HK-2 (cell line): ENCODE data around the gene ABCG1.
"Not testable (repeated sequence)": the region's sequence is repeated elsewhere in the genome, so short reads cannot be mapped to it uniquely, and the experiment has no call there.

Experiments
- DNase-seq: peaks from one replicate; pipeline ENCODE4 v3.0.0-alpha.2; 2018; ENCODE audit not compliant: unreplicated experiment

ABCG1 gene

DNA sequence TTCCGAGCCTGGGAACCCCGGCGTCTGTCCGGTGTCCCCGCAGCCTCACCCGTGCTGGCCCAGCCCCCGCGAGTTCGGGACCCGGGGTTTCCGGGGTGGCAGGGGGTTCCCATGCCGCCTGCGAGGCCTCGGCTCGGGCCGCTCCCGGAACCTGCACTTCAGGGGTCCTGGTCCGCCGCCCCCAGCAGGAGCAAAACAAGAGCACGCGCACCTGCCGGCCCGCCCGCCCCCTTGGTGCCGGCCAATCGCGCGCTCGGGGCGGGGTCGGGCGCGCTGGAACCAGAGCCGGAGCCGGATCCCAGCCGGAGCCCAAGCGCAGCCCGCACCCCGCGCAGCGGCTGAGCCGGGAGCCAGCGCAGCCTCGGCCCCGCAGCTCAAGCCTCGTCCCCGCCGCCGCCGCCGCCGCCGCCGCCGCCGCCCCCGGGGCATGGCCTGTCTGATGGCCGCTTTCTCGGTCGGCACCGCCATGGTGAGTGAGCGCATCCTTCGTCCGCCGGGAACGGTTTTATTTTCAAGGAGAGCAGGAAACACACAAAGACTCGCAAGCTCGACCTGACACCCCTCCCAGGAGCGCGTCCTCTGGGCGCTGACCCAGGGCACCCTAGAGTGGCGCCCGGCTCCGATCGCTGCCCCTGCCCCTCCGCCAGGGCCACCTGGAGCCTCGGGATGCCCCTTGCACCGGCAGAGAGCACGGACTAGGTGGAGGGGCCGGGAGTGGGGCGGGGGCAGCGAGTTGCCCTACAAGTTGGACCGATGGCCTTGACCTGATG lies at the start of gene ABCG1:
TSS of gene ABCG1 (plus strand) at position 305 of the 770 bp plus-strand sequence. CDS start at position 428, 123 bp downstream.
- no peak for DNase-seq

DNA sequence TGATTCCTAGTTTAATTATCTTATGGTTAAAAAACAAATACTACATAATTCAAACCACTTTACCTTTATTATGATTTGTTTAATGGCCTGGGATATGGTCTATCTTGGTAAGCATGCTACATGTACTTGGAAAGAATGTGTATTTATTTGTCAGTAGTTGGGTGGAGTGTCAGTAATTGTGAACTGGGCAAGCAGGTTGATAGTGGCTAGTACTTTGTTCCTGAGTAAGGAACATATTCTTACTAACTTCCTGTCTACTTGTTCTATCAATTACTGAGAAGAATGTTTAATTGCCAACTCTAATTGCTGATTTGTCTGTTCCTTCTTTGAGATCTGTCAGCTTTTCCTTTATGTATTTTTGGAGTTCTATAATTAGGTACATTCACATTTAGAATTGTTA lies 49.2 kb upstream of the ABCG1 start:
- no peak for DNase-seq

DNA sequence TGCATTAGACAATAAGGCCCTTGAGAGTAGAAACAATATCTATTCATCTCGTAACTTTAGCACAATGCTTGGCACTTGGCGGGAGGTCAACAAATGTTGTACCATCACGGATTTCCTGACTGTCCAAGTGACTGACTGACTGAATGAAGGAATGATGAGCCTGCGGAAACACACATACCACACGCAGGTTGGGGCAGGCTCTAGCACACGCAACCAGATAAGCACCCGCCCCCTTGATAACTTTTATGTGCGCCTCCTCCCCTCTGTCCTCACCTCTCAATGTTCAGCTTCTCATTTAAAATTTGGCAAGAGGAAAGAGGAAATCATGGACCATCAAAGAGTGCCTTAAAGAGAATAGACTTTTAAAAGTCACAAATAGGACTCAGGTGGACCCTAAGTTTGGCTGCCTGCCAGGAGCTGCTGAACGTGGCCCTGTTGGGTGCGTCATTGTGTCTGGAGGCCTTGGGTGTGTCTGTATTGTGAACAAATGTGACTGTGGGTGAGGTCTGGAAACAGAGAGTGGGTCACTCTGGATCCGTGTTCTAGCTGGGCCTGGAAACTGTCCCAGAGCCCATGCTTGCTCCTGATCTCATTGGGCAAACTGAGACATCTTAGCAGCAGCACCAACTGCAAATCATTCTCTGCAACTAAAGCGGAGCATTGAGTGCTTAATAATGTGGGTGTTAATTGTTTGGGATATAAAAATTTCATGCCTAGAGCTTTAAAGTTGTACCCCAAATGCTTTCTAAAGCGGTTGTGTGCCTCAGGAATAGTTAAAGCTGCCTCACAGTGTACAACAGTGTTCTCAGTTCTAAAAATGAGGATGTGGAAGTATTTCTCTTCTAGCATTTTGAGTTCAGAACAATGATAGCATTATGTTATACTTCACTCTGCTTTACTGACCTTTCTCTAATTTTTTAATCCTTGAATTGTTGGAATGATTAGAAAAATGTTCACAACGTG lies 47.6 kb upstream of the ABCG1 start:
- DNase-seq: no peak

- DNase-seq: no peak
These were observed 46.1 kb upstream of the ABCG1 start for GRCh38 chr21:42172596-42173483.

DNA sequence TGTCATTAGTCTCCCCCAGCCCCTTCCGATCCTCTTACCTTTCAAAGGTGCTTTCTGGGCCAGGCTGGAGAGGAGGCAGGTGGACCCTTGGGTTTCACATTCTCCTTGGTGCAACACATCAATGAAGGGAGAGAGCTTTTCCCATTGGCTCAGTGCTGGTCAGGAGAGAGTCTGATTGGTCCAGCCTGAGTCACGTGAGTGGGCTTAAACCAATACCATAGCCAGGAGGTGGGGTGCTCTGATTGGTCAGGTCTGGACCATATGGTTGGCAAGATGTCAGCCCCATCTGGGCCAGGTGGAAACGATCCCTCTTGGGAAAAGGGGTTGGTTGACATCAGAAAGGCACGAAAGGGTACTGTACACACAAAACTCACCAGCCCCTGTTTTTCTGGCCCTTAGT lies 44.8 kb upstream of the ABCG1 start:
- DNase-seq: no peak

DNA sequence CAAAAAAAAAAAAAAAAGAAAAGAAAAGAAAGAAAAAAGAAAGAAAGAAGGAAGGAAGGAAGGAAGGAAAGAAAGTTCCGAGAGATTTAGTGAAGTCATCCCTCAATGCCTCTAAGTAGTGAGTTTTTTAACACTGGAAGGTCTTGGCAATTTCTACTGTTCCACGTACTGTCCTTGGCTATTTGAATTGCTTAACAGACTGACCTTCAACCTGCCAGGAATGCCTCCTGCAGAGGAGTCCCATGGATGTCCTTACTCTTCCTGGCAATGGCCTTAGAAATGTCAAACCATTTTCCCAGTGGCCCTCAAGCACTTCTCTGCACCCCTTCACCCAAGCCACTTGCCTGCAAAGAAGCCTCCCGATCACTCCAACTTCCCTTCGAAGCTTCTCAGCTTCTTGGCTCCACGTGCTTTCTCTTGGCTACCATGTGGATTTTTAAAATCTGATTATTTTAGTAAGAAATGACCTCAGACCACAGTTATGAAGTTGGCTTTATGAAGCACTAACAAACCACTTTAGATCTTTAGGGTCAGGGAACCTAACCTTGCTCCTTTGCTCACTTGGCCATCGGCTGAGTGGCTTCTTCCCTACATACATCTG lies 43.7 kb upstream of the ABCG1 start:
- DNase-seq: no peak

DNA sequence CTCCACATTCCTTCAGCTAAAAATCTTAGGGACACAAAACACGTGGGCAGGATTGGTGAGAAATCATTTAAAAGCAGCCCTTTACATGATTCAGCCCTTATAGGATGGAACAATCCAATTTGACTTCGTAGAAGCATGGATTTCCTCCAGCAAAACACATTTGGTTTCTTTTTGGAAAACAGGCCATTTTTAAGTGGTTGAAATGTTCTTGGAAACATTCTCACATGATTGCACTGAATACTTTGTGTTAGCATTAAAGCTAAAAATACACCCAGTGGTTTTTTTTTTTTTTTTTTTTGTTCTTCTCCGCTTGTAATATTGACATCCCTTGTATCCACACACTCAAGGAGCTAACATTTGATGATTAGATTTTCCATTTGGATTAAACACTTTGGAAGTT lies 42.1 kb upstream of the ABCG1 start:
- DNase-seq: no peak

- no peak for DNase-seq
These were observed 39.6 kb upstream of the ABCG1 start for GRCh38 chr21:42179316-42179715.

GRCh38 chr21:42180001-42180400 lies 38.9 kb upstream of the ABCG1 start:
- DNase-seq: not testable (repeated sequence)

- DNase-seq: no peak
These were observed 36.1 kb upstream of the ABCG1 start for GRCh38 chr21:42182713-42183371.

DNA sequence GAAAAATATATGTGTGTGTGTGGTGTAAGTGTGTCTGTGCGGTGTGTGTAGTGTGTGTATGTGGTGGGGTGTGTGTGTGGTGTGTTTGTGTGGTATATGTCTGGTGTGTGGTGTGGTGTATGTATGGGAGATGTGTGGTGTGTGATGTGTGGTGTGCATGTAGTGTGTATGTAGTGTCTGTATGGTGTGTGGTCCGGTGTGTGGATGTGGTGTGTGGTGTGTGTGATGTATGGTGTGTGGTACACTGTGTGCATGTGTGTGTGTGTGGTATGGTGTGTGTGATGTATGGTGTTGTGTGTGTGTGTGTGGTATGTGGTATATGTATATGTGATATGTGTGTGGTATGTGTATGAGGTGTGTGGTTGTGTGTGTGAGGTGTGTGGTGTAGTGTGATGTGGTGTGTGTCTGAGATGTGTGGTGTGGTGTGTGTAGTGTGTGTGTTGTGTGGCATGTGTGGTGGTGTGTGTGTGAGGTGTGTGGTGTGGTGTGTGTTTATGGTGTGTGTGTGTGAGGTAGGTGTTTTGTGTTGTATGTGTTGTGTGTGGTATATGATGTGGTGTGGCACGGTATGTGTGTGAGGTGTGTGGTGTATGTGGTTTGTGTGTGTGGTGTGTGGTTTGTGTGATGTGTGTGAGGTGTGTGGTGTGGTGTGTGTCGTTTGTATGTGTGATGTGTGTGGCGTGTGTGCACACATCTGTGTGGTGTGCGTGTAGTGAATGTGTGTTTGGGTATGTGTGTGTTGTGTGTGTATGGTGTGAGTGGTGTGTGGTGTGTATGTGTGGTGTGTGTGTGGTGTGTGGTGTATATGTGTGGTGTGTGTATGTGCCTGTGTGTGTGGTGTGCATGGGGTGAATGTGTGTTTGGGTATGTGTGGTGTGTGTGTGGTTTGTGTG lies 35.3 kb upstream of the ABCG1 start:
- DNase-seq: no peak

- no peak for DNase-seq
These were observed 32.3 kb upstream of the ABCG1 start for GRCh38 chr21:42186591-42186990.

GRCh38 chr21:42187976-42188653 lies 30.8 kb upstream of the ABCG1 start:
- no peak for DNase-seq

- DNase-seq: no peak
These were observed 30.3 kb upstream of the ABCG1 start for GRCh38 chr21:42188663-42189062.

GRCh38 chr21:42189431-42189830 lies 29.5 kb upstream of the ABCG1 start:
- no peak for DNase-seq

GRCh38 chr21:42189860-42190485 lies 29.0 kb upstream of the ABCG1 start:
- no peak for DNase-seq

DNA sequence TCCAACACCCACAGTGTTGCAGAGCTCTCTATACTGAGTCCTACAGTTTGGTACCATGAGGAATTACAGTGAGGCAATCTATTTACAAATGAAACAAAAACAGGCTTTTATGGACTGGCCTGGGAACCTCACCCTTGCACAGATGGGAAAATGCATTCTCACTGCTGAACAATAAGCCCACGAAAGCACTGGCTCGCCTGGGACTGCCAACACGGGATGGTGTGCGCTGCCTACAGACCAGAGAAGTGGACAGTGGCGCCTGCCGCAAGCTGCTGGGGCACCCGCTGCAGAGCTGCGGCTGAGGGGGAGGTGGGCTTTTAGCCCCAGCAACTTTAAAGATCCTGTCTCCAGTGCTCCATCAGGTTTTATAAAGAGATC lies 28.5 kb upstream of the ABCG1 start:
- no peak for DNase-seq

DNA sequence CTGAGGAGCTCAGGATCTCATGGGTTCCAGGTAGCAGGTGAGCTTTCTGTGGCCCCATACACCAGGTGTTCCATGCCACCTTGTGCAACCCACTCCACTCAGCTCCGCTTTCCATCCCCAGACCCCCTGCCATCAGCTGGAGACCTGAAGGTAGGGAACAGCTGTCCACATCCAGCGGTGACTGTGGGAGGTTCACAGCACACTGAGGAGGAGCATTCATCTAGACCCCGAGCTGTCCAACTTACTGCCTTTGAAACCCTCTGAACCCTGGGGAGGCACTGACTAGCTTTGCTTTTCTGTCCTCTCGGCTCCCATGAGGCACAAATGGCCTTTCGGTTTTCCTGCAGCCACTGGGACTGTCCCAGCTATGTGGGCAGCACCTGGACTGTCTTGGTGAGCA lies 27.9 kb upstream of the ABCG1 start:
- DNase-seq: no peak
